WERI-Rb-1 (cell line): Measurements from ENCODE around the gene RHOT1.
"Not testable (repeated sequence)": the region's sequence is repeated elsewhere in the genome, so short reads cannot be mapped to it uniquely, and the experiment has no call there.

Experiments
- DNase-seq: peaks from one replicate; pipeline ENCODE4 v3.0.0-alpha.2; 2020
- H3K27ac ChIP-seq: fragments of 250-450 bp; sonication (Bioruptor Pico); 2 replicates; pipeline ENCODE4 v1.5.1; 2020; ENCODE audit warnings: mild to moderate bottlenecking, moderate library complexity
- H3K27me3 ChIP-seq: fragments of 250-450 bp; sonication (Bioruptor Pico); 2 replicates; pipeline ENCODE4 v1.5.1; 2021; ENCODE audit warnings: mild to moderate bottlenecking, low read depth, moderate library complexity; ENCODE audit not compliant: insufficient read depth, severe bottlenecking
- H3K36me3 ChIP-seq: fragments of 250-450 bp; sonication (Bioruptor Pico); 2 replicates; pipeline ENCODE4 v1.5.1; 2020; ENCODE audit warnings: mild to moderate bottlenecking, moderate library complexity
- H3K4me3 ChIP-seq: 2 replicates; pipeline ENCODE4 v1.5.1; 2011; ENCODE audit warnings: low read depth, mild to moderate bottlenecking, control low read depth, low read length
- H3K9me3 ChIP-seq: fragments of 250-450 bp; sonication (Bioruptor Pico); 2 replicates; pipeline ENCODE4 v1.5.1; 2021; ENCODE audit warnings: mild to moderate bottlenecking, moderate library complexity; ENCODE audit not compliant: severe bottlenecking
- TF ChIP-seq, protein P1 (sequence below): IDR thresholded peaks from 2 replicates; pipeline ENCODE4 v1.5.1; 2011; ENCODE audit warnings: low read depth, mild to moderate bottlenecking, control low read depth, inconsistent platforms, low read length

RHOT1 gene

DNA sequence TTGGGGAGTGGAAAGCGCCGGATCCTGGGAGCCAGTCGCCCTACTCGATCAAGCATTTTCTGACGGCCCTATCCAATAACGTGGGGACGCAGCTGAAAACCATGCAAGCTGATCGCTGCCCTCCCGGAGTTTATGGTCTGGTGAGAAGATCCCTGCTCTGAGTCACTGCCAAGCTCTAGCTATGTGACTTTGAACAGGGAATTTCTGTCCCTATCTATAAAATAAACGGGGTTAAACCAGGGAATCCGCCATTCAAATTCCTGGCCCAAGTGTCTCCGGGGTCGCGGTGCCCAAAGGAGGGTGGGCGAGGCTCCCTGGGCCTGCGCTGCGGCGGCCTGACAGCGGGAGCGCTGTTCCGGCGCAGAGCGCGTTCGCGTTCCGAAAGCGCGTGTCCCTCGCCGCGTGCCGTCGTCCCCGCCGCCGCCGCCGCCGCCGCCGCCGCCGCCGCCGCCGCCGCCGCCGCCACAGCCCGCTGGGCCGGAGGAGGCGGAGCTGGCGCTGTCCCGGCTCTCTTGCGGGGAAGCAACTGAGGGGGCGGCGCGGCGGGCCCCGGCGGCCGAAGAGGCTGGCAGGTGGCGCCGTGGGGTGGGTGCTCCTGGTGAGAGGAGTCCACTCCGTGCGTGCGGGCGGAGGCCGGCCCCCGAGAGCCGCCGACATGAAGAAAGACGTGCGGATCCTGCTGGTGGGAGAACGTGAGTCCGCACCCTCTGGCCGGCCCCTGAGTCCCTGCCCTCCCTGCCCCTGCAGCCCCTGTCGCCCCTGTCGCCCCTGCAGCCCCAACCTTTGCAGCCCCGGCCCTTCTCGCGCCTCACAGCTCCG lies at the start of gene RHOT1:
RHOT1 (plus strand) TSS at position 465 of the 819 bp plus-strand sequence; CDS start at position 656, 191 bp downstream.
- TF ChIP-seq, protein P1, sequence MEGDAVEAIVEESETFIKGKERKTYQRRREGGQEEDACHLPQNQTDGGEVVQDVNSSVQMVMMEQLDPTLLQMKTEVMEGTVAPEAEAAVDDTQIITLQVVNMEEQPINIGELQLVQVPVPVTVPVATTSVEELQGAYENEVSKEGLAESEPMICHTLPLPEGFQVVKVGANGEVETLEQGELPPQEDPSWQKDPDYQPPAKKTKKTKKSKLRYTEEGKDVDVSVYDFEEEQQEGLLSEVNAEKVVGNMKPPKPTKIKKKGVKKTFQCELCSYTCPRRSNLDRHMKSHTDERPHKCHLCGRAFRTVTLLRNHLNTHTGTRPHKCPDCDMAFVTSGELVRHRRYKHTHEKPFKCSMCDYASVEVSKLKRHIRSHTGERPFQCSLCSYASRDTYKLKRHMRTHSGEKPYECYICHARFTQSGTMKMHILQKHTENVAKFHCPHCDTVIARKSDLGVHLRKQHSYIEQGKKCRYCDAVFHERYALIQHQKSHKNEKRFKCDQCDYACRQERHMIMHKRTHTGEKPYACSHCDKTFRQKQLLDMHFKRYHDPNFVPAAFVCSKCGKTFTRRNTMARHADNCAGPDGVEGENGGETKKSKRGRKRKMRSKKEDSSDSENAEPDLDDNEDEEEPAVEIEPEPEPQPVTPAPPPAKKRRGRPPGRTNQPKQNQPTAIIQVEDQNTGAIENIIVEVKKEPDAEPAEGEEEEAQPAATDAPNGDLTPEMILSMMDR, result peak; percentile 84
- peak within 1 kb of the TSS; percentile 88 for H3K4me3 ChIP-seq
- no peaks in the 10 kb centered on the region for H3K27me3 ChIP-seq
- peaks cover 21% of the 10 kb centered on the region for H3K36me3 ChIP-seq
- H3K9me3 ChIP-seq, result no peaks in the 10 kb centered on the region
- peak; percentile 74 for DNase-seq
- H3K27ac ChIP-seq, result peak within 1 kb of the TSS; percentile 91

DNA sequence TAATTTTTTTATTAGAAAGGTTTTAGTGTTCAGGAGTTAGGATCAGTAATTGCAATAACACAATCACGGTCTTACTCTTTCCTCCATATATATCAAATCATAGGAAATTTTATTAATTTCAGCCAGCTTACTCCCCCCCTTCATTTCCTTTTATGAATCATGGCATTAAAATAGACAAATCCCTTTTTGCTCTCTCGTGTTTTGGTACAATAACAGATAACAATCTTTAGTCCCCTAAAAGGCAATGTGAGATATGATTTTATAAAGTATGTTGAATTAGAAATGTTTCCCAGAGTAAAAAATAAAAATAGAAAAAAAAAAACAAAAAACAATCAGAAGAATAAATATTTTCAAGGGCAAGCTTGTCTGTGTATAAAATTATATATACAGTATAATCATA lies 42.6 kb upstream of the RHOT1 start:
- H3K27ac ChIP-seq, result no peak overlapping the region
- TF ChIP-seq, protein P1, result no peak
- no peaks in the 10 kb centered on the region for H3K27me3 ChIP-seq
- no peaks in the 10 kb centered on the region for H3K9me3 ChIP-seq
- no peaks in the 10 kb centered on the region for H3K36me3 ChIP-seq
- H3K4me3 ChIP-seq, result no peak overlapping the region
- DNase-seq, result no peak

DNA sequence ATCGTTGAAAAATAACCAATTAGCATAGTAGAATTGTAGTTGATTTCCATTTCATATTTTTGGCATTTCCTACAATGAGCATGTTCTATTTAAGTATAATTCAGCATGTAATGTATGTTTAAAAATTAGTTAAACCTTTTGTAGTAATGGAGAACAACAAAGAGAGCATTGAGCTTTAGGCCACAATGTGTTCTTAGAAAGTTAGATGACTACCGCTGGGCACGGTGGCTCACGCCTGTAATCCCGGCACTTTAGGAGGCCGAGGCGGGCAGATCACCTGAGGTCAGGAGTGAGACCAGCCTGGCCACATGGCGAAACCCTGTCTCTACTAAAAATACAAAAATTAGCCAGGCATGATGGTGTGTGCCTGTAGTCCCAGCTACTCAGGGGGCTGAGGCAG lies 42.0 kb upstream of the RHOT1 start:
- H3K27ac ChIP-seq, H3K9me3 ChIP-seq, DNase-seq: not testable (repeated sequence)

DNA sequence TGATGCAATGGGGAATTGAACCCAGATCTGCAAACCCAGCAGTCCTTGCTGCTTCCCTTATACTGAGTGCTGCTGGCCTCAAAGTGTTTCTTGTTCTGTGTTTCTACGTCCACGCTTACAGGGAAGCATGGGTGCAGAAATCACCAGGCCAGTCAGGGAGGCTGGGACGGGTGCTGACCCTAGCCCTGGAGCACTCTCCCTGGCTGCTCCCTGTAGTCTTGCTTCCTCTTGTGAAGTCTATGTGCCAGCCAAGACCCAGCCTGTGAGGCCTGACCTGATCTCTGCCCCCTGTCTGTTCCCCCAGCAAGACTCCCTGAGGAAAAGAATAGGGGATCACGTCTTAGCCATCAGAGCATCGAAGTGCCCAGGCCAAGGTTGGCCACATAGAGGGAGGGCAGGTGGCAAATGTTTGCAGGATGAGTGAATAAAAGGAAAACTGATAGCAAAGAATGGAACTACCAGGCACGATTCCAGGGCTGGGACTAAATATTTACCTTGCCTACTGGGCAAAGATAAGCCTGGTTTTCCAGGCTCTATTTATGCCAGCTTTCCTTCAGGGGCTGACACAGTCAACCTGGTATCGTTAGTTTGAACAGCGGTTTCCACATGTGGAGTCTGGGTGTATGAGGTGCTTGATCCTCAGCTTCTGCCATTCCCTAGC lies 41.2 kb upstream of the RHOT1 start:
- TF ChIP-seq, protein P1, result no peak
- Histone ChIP-seq H3K9me3 (no peaks in the 10 kb centered on the region), H3K4me3 (no peak overlapping the region), H3K27me3 (no peaks in the 10 kb centered on the region), H3K36me3 (no peaks in the 10 kb centered on the region), H3K27ac (no peak overlapping the region)
- DNase-seq, result no peak

More for the DNA sequence above, 42.0 kb upstream of the RHOT1 start:
- not testable (repeated sequence) for H3K4me3 ChIP-seq, H3K27me3 ChIP-seq, H3K36me3 ChIP-seq

DNA sequence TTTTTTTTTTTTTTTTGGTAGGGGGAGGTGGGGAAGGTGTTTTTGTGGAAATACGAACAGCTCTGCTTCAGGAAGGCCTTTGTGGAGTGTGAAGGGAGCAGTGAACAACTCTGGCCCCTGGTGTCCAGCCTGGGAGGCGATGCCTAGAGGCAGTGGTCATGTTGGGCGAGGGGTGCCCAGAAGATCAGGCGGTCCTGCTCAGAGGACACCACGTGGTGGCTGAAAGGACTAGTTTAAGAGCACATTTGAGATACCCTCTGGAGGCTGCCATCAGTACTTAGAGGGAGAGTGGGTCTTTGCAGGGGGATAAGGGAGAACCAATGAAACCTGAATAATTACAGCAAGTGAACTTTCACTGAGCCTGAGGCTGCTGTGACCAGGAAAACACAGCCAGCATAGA lies 40.1 kb upstream of the RHOT1 start:
- TF ChIP-seq, protein P1, result no peak
- no peak overlapping the region for H3K27ac ChIP-seq
- H3K27me3 ChIP-seq, result no peaks in the 10 kb centered on the region
- no peak for DNase-seq
- no peaks in the 10 kb centered on the region for H3K36me3 ChIP-seq
- H3K4me3 ChIP-seq, result no peak overlapping the region
- H3K9me3 ChIP-seq, result no peaks in the 10 kb centered on the region

DNA sequence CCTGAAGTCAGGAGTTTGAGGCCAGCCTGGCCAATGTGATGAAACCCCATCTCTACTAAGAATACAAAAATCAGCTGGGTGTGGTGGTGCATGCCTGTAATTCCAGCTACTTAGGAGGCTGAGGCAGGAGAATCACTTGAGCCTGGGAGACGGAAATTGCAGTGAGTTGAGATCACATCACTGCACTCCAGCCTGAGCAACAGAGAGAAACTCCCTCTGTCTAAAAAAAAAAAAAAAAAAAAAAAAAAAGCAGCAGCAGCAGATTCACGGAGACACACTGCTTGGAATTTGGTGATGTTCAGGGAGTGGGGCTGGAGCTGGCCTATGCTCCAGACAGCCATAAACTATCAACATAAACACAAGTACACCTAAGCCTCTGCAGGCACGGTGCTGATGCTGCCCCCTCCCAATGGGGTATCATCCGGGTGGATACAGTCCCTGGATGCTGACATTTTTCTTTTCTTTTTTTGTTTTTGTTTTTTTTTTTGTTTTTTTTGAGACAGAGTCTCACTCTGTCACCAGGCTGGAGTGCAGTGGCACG lies 39.6 kb upstream of the RHOT1 start:
- no peak overlapping the region for H3K27ac ChIP-seq
- no peak overlapping the region for H3K4me3 ChIP-seq

More for the DNA sequence above, 39.6 kb upstream of the RHOT1 start:
- DNase-seq, result no peak
- Histone ChIP-seq H3K27me3 (no peaks in the 10 kb centered on the region), H3K9me3 (no peaks in the 10 kb centered on the region), H3K36me3 (no peaks in the 10 kb centered on the region)
- TF ChIP-seq, protein P1, result no peak
